Measurements from ENCODE around the gene TTC9B.

Gene TTC9B

DNA sequence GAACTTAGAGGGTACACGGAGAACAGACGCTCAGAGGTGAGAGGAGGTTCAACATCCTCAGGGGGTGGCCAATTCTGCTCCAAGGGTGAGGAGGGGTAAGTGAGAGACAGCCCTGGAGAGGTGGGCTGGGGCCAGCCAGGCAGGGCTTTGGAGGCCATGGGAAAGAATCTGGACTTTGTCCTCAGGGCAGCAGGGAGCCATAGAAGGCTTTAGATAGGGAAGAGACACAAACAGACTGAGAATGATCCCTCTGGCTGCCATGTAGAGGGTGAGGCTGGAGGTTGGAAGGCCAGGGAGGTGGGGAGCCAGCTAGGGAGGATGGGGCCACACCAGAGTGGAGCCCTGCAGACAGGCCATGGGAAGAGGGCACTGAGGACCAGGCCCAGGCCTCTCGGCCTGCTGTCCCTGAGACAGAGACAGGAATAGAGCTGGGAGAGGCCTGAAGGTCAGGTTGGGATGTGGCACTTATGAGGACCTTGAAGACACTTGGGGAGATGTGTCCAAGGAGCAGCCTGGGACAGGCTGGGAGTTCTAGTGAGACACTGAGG, 37.5 kb upstream of the TTC9B start:
- Histone ChIP-seq H3K4me1 (ENCODE audit: control extremely low read depth in 1 of 4, control insufficient read depth in 4 of 4, insufficient read depth in 4 of 4, low read length in 3 of 4) (no peaks in the 10 kb centered on the region), H3K9me3 (ENCODE audit: control extremely low read depth in 1 of 5, control insufficient read depth in 4 of 5, insufficient read depth in 2 of 5, low read depth in 1 of 5, low read length in 4 of 5) (no peaks in the 10 kb centered on the region), H3K36me3 (ENCODE audit: control insufficient read depth in 4 of 4, insufficient read depth in 4 of 4, low read length in 3 of 4) (peaks cover 0 to 55% (median 40%) of the 10 kb centered on the region in 4 experiments), H3K27me3 (replicated peaks in 2 of 5; ENCODE audit: control insufficient read depth in 4 of 5, insufficient read depth in 5 of 5, low read length in 4 of 5) (no peaks in the 10 kb centered on the region), H3K4me3 (ENCODE audit: control insufficient read depth in 1 of 7, extremely low read depth in 1 of 7, insufficient read depth in 4 of 7, low read depth in 2 of 7, low read length in 6 of 7) (no peak overlapping the region), H3K27ac (ENCODE audit: insufficient read depth in 1 of 2, low read depth in 1 of 2, low read length in 2 of 2, poor library complexity in 1 of 2, severe bottlenecking in 2 of 2) (no peak overlapping the region)
- no peak for DNase-seq
- CTCF ChIA-PET, result no interaction called here
- WGBS (ENCODE audit: insufficient coverage), result 70% methylated on average over 3 of the region's 3 CpGs
- POLR2A ChIA-PET, result no interaction called here

- Histone ChIP-seq H3K4me3 (ENCODE audit: control insufficient read depth in 1 of 7, extremely low read depth in 1 of 7, insufficient read depth in 4 of 7, low read depth in 2 of 7, low read length in 6 of 7) (no peak overlapping the region), H3K27ac (ENCODE audit: insufficient read depth in 1 of 2, low read depth in 1 of 2, low read length in 2 of 2, poor library complexity in 1 of 2, severe bottlenecking in 2 of 2) (no peak overlapping the region), H3K9me3 (ENCODE audit: control extremely low read depth in 1 of 5, control insufficient read depth in 4 of 5, insufficient read depth in 2 of 5, low read depth in 1 of 5, low read length in 4 of 5) (no peaks in the 10 kb centered on the region), H3K27me3 (replicated peaks in 2 of 5; ENCODE audit: control insufficient read depth in 4 of 5, insufficient read depth in 5 of 5, low read length in 4 of 5) (no peaks in the 10 kb centered on the region), H3K36me3 (ENCODE audit: control insufficient read depth in 4 of 4, insufficient read depth in 4 of 4, low read length in 3 of 4) (peaks cover 0 to 56% (median 41%) of the 10 kb centered on the region in 4 experiments), H3K4me1 (ENCODE audit: control extremely low read depth in 1 of 4, control insufficient read depth in 4 of 4, insufficient read depth in 4 of 4, low read length in 3 of 4) (no peaks in the 10 kb centered on the region)
- ChIA-PET CTCF (interaction anchor here (1.0 to 2.2 kb wide), 2 partner anchors 14 to 26 kb away, joined by 4 to 5 read pairs; no protein-coding TSS in a partner anchor), POLR2A (no interaction called here)
- 97% methylated on average over 16 of the region's 16 CpGs for WGBS (ENCODE audit: insufficient coverage)
- no peak for DNase-seq
Observed at GRCh38 chr19:40254714-40255418, 36.7 kb upstream of the TTC9B start.

DNA sequence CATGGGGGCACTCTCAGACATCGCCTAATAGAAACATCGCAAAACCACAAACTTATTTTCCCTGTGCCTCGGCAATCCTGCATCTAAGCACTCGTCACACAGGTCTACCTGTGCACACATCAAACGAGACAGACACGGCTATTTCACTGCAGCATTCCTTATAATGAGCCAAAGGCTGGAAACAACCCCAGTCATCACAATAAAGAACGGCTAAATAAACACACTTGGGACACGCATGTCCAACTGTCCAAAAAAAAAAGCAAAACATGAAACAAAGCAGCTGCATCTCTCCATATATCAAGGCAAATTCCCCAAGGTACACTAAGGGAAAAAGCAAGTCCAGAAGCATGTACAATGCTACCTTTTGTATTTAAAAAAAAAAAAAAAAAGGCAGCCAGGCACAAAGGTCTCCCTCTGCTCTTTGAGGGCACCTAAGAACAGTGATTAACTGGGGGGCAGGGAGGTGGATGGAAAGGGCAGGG, 35.5 kb upstream of the TTC9B start:
- ChIA-PET POLR2A (no interaction called here), CTCF (interaction anchor here (0.6 to 2.2 kb wide), 2 partner anchors 27 to 31 kb away, joined by 3 to 5 read pairs; partner anchors contain the start of gene AKT2)
- peaks cover 0 to 6% (median 2%) of the 10 kb centered on the region in 4 experiments for H3K4me1 ChIP-seq (ENCODE audit: control extremely low read depth in 1 of 4, control insufficient read depth in 4 of 4, insufficient read depth in 4 of 4, low read length in 3 of 4)
- peaks cover 0 to 63% (median 41%) of the 10 kb centered on the region in 4 experiments for H3K36me3 ChIP-seq (ENCODE audit: control insufficient read depth in 4 of 4, insufficient read depth in 4 of 4, low read length in 3 of 4)
- no peak overlapping the region for H3K27ac ChIP-seq (ENCODE audit: insufficient read depth in 1 of 2, low read depth in 1 of 2, low read length in 2 of 2, poor library complexity in 1 of 2, severe bottlenecking in 2 of 2)
- DNase-seq, result no peak
- WGBS (ENCODE audit: insufficient coverage), result 93% methylated on average over 6 of the region's 8 CpGs
- no peak overlapping the region for H3K4me3 ChIP-seq (ENCODE audit: control insufficient read depth in 1 of 7, extremely low read depth in 1 of 7, insufficient read depth in 4 of 7, low read depth in 2 of 7, low read length in 6 of 7)
- H3K27me3 ChIP-seq (replicated peaks in 2 of 5; ENCODE audit: control insufficient read depth in 4 of 5, insufficient read depth in 5 of 5, low read length in 4 of 5), result no peaks in the 10 kb centered on the region
- no peaks in the 10 kb centered on the region for H3K9me3 ChIP-seq (ENCODE audit: control extremely low read depth in 1 of 5, control insufficient read depth in 4 of 5, insufficient read depth in 2 of 5, low read depth in 1 of 5, low read length in 4 of 5)

GRCh38 chr19:40252395-40252794, 34.2 kb upstream of the TTC9B start:
- CTCF ChIA-PET, result no interaction called here
- Histone ChIP-seq H3K9me3 (ENCODE audit: control extremely low read depth in 1 of 5, control insufficient read depth in 4 of 5, insufficient read depth in 2 of 5, low read depth in 1 of 5, low read length in 4 of 5) (no peaks in the 10 kb centered on the region), H3K27ac (ENCODE audit: insufficient read depth in 1 of 2, low read depth in 1 of 2, low read length in 2 of 2, poor library complexity in 1 of 2, severe bottlenecking in 2 of 2) (no peak overlapping the region), H3K27me3 (replicated peaks in 2 of 5; ENCODE audit: control insufficient read depth in 4 of 5, insufficient read depth in 5 of 5, low read length in 4 of 5) (no peaks in the 10 kb centered on the region), H3K4me3 (ENCODE audit: control insufficient read depth in 1 of 7, extremely low read depth in 1 of 7, insufficient read depth in 4 of 7, low read depth in 2 of 7, low read length in 6 of 7) (no peak overlapping the region), H3K4me1 (ENCODE audit: control extremely low read depth in 1 of 4, control insufficient read depth in 4 of 4, insufficient read depth in 4 of 4, low read length in 3 of 4) (peaks cover 0 to 6% (median 2%) of the 10 kb centered on the region in 4 experiments), H3K36me3 (ENCODE audit: control insufficient read depth in 4 of 4, insufficient read depth in 4 of 4, low read length in 3 of 4) (peaks cover 3 to 75% (median 48%) of the 10 kb centered on the region in 4 experiments)
- POLR2A ChIA-PET, result no interaction called here
- 95% methylated on average over 6 of the region's 7 CpGs for WGBS (ENCODE audit: insufficient coverage)
- DNase-seq, result no peak

- CTCF ChIA-PET, result no interaction called here
- 90% methylated on average over 4 of the region's 4 CpGs for WGBS (ENCODE audit: insufficient coverage)
Observed at GRCh38 chr19:40251991-40252390, 33.8 kb upstream of the TTC9B start.

GRCh38 chr19:40251244-40251643, 33.1 kb upstream of the TTC9B start:
- DNase-seq, result no peak
- Histone ChIP-seq H3K4me1 (ENCODE audit: control extremely low read depth in 1 of 4, control insufficient read depth in 4 of 4, insufficient read depth in 4 of 4, low read length in 3 of 4) (peaks cover 0 to 6% (median 2%) of the 10 kb centered on the region in 4 experiments), H3K4me3 (ENCODE audit: control insufficient read depth in 1 of 7, extremely low read depth in 1 of 7, insufficient read depth in 4 of 7, low read depth in 2 of 7, low read length in 6 of 7) (no peak overlapping the region), H3K27me3 (replicated peaks in 2 of 5; ENCODE audit: control insufficient read depth in 4 of 5, insufficient read depth in 5 of 5, low read length in 4 of 5) (no peaks in the 10 kb centered on the region), H3K27ac (ENCODE audit: insufficient read depth in 1 of 2, low read depth in 1 of 2, low read length in 2 of 2, poor library complexity in 1 of 2, severe bottlenecking in 2 of 2) (no peak overlapping the region), H3K9me3 (ENCODE audit: control extremely low read depth in 1 of 5, control insufficient read depth in 4 of 5, insufficient read depth in 2 of 5, low read depth in 1 of 5, low read length in 4 of 5) (no peaks in the 10 kb centered on the region), H3K36me3 (ENCODE audit: control insufficient read depth in 4 of 4, insufficient read depth in 4 of 4, low read length in 3 of 4) (peaks cover 5 to 67% (median 44%) of the 10 kb centered on the region in 4 experiments)
- POLR2A ChIA-PET, result no interaction called here
- CTCF ChIA-PET, result no interaction called here

More at GRCh38 chr19:40251991-40252390, 33.8 kb upstream of the TTC9B start:
- Histone ChIP-seq H3K36me3 (ENCODE audit: control insufficient read depth in 4 of 4, insufficient read depth in 4 of 4, low read length in 3 of 4) (peaks cover 5 to 75% (median 48%) of the 10 kb centered on the region in 4 experiments), H3K27ac (ENCODE audit: insufficient read depth in 1 of 2, low read depth in 1 of 2, low read length in 2 of 2, poor library complexity in 1 of 2, severe bottlenecking in 2 of 2) (peak overlapping the region in 1 of 2 experiments; percentile 32), H3K4me1 (ENCODE audit: control extremely low read depth in 1 of 4, control insufficient read depth in 4 of 4, insufficient read depth in 4 of 4, low read length in 3 of 4) (peaks cover 0 to 6% (median 2%) of the 10 kb centered on the region in 4 experiments), H3K27me3 (replicated peaks in 2 of 5; ENCODE audit: control insufficient read depth in 4 of 5, insufficient read depth in 5 of 5, low read length in 4 of 5) (no peaks in the 10 kb centered on the region), H3K4me3 (ENCODE audit: control insufficient read depth in 1 of 7, extremely low read depth in 1 of 7, insufficient read depth in 4 of 7, low read depth in 2 of 7, low read length in 6 of 7) (no peak overlapping the region), H3K9me3 (ENCODE audit: control extremely low read depth in 1 of 5, control insufficient read depth in 4 of 5, insufficient read depth in 2 of 5, low read depth in 1 of 5, low read length in 4 of 5) (no peaks in the 10 kb centered on the region)
- no peak for DNase-seq
- POLR2A ChIA-PET, result no interaction called here

DNA sequence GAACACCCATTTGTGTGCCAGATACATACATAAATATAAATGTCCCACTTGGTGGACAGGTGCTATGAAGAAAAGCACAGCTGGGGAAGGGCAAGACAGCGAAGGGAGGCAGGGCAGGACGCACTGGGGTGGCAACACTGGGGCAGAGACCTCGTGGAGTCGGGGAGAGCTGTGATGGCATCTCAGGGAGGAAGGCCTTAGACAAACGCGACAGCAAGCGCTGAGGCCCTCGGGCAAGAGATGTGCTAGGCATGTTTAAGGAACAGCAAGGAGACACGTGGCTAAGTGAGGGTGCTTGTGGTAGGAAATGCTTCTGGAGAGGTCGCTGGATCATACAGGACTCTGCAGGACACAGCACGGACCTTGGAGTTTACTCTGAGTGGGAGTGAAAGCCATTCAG, 31.6 kb upstream of the TTC9B start:
- Histone ChIP-seq H3K4me1 (ENCODE audit: control extremely low read depth in 1 of 4, control insufficient read depth in 4 of 4, insufficient read depth in 4 of 4, low read length in 3 of 4) (peaks cover 0 to 6% (median 2%) of the 10 kb centered on the region in 4 experiments), H3K9me3 (ENCODE audit: control extremely low read depth in 1 of 5, control insufficient read depth in 4 of 5, insufficient read depth in 2 of 5, low read depth in 1 of 5, low read length in 4 of 5) (no peaks in the 10 kb centered on the region), H3K36me3 (ENCODE audit: control insufficient read depth in 4 of 4, insufficient read depth in 4 of 4, low read length in 3 of 4) (peaks cover 5 to 58% (median 32%) of the 10 kb centered on the region in 4 experiments), H3K27me3 (replicated peaks in 2 of 5; ENCODE audit: control insufficient read depth in 4 of 5, insufficient read depth in 5 of 5, low read length in 4 of 5) (no peaks in the 10 kb centered on the region), H3K27ac (ENCODE audit: insufficient read depth in 1 of 2, low read depth in 1 of 2, low read length in 2 of 2, poor library complexity in 1 of 2, severe bottlenecking in 2 of 2) (no peak overlapping the region), H3K4me3 (ENCODE audit: control insufficient read depth in 1 of 7, extremely low read depth in 1 of 7, insufficient read depth in 4 of 7, low read depth in 2 of 7, low read length in 6 of 7) (no peak overlapping the region)
- 75% methylated on average over 8 of the region's 11 CpGs for WGBS (ENCODE audit: insufficient coverage)
- no peak for DNase-seq
- ChIA-PET POLR2A (no interaction called here), CTCF (interaction anchor here (0.9 kb wide), 1 partner anchor 17 kb away, joined by 3 read pairs; no protein-coding TSS in a partner anchor)
